GM18499 (cell line): ENCODE measurements around the gene ASPN.

Source experiments
- ATAC-seq: cut with Tn5 transposase; IDR thresholded peaks from one replicate; pipeline ENCODE4 v1.9.1; 2021; ENCODE audit warnings: moderate number of reproducible peaks; ENCODE audit not compliant: insufficient read depth, unreplicated experiment

Gene ASPN

DNA sequence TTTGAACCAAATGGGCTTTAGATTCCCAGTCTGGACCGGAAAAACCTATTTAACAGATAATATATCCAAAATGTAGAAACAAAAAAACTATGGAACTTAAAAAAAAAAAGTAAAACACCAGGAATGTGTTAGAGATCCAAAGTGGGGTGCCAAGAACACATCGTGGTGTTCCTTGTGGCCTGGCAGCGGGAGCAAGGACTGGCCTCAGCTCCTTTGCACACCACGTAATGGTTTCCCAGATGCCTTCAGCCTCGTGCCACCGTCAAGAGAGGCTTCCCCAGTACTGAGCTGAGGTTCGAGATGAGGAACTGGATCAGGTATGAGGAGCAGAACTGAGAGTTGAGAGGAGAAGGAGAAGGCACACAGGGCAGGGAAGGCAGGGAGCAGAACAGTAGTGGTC is 3.5 kb downstream of the ASPN start:
- ATAC-seq, result no peak

DNA sequence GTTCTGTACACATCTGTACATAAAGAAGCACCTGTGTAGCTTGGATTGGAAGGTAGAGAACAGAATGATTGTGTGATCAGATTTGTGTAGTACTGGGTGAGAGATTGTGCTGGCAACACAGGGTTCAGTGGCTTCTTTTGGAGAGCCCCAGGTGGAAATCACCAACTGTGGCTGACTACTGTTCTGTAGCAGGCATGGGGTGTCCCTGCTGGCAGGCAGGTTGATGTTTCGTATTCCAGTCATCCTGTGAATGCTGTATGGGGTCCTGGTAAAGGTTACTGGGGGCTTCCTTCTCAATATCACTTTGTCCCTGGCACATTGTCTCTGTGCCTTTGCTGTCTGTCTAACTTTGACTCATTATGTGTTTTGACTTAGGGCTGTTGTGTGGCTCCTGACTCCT is 5.3 kb downstream of the ASPN start:
- ATAC-seq, result no peak

DNA sequence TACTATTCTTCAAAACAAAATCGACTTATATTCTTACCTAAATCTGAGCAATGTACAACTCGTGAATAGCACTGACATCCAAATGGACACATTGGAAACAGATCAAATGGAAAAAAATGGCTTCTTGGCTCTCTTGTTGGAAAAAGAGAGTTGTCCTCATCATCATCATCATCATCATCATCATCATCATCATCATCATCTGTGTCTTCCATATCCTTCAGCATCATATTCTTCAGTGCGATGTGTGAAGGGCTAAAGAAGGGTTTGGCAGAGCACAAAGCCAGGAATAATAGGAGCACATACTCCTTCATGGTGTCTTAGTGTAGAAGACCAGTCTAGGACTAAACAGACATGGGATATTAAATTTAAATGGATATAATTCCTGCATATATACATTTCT is 7.7 kb downstream of the ASPN start:
- ATAC-seq, result no peak

DNA sequence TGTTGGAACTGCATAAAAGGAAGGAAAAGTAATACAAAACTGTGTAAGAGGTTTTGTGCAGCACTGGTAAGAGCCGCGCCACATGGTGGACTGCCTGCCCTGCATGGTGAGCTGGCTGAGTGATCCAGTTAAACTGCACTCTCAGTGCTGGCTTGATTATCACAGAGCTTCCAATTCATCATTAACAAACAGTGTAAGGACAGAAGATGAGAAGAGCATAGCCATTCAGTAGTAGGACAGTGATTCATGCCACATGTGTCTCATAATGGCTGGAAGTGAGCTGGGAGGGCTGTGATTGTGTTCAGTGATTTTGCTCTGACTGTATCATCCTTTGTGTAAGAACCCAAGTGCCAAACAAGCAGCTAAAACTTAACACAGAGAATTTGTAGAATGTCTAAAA is 14.1 kb downstream of the ASPN start:
- no peak for ATAC-seq

DNA sequence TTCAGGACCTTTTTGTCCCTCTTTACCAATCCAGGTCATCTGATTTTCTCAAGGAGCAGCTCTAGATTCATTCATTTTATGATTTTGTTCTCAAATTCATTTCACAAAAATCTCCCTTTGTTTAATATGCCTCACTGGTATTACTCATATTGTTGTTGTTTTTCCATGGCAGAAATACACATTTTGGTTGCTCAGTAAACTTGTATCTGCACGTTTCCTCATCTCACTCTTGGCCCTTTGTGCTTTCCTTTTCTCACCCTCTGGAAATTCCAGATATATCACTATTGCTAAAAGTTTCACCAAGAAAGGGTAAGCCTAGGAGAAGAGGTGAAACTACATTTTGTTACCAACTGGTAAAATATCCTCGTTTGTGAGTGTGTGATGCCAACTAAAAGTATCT is 14.8 kb downstream of the ASPN start:
- no peak for ATAC-seq

DNA sequence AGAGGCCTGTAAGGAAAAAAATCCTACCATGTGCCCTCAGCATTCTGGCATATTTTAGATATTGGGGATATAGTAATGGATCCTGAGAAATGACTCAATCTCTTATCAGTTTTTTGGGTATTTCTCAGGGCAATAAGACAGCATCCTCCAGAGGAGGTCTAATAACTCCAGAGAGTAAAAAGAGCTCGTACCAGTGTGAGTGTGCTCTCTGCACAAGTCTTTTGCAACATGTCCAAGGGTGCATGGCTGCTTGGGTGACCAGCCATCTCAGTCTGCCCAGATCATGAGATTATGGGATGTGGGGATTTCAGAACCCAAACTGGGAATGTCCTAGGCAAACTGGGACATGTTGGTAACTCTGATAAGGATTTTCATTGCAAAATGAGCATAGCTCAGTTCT is 15.3 kb downstream of the ASPN start:
- no peak for ATAC-seq

DNA sequence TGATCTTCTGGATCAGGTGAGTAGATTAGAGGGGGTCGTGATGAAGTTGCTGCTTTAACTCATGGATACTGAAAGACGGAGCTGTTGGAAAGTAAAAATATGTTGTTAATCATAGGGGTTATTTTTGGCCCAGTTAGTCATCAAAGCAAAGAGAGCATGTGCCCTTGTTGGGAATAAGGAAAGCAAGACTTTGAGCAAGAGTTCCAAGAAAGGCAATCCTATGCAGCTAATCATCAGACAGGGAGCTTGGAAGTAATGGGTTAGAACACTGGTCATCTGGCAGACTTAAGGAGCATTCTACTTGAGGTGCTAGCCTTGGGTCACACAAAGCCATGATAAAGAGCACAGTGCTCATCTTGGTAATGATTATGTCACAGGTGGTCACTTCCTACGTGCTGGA is 18.3 kb downstream of the ASPN start:
- ATAC-seq, result no peak

DNA sequence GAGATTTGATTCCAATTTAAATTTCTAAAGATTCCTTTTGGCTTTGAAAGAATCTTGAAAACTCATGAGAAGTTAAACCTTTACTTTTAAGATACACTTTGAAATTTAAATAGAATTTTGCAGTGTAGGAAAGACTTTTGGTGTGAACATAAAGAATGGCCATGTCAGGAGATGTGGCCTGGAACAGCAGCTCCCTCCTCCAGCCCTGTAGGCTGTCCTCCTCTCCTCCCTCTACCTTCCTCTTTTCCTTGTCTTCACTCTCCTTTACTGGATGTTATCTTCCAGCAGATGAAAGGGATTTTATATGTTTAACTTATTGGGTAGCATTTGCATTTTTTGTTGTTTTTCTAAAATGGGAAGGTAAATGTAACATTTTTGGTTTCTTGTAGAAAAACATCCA is 18.9 kb downstream of the ASPN start:
- ATAC-seq, result no peak

DNA sequence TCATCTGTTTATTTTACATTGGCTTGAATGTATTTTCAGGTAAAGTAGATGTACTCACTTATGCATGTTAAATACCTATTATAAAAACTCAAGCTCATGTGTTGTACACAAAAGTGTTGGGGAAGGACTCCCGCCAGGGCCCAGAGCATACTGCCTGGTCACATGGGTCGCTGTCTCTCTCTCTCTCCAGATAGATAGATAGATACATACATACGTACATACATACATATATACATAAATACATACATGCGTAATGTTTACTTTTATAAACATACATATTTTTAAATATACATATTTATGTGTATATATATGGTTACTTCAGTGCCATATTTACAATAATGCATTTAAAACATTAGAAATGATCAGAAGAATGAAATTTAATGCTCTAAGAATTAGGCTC is 24.7 kb downstream of the ASPN start:
- ATAC-seq, result no peak

DNA sequence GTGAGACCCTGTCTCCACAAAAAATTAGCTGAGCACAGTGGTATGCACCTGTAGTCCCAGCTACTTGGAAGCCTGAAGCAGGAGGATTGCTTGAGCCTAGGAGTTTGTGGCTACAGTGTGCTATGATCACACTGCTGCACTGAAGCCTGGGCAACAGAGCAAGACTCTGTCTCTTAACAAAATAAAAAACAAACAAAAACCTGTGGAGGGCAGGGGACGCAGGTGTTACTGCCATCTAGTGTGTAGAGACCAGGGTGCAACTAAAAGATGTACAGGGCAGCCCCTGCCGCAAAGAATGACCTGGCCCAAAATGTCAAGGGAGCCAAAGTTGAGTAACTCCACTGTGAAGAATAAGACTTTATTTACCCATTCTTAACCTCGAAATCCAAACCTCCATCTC is 27.1 kb downstream of the ASPN start:
- no peak for ATAC-seq

DNA sequence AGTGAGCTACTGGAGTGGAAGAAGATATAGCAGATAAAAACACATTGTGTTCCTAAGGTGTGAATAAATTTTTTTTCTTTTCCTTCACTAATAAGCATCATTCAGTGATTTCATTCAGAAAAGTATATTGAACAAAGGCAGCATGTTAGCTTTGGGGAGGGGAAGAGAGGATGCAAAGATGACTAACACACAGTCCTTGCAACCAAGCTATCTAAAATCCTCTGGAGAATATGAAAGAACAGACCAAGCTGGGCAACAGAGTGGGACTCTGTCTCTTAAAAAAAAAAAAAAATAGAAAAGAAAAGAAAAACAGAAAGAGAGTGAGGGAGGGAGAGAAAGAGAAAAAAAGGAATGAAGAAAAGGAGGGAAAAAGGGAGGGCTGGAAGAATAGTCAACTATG is 35.8 kb downstream of the ASPN start:
- no peak for ATAC-seq

DNA sequence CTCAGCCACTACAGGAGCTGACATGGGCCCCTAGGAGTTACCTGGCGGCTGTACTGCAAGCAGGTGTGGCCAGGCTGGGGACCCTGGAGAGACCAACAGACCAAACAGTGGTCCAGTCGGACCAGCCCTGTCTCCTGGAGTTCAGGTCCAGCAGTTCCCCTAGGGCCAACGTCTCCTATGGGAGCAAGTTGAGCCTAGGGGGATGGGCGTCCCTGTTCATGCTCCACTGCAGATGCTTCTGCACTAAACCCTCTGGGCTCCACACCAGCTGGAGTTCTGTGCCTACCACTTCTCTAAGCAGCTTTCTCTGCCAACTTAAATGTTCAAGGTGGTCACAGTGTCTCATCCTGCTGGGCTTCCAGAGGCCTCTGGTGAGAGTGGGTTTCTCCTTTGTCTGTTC is 37.5 kb downstream of the ASPN start:
- no peak for ATAC-seq

DNA sequence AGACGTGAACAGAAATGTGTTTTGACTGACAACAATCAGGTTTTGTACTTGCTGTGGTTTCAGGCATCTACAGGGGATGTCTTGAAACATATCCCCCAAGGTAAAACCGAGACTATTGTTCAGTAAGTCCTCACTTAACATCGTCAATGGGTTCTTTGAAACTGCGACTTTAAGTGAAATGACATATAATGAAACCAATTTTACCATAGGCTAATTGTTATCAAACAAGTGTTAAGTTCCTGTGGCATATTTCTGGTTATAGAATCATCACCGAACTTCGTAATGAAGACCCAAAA is 41.6 kb downstream of the ASPN start:
- no peak for ATAC-seq

DNA sequence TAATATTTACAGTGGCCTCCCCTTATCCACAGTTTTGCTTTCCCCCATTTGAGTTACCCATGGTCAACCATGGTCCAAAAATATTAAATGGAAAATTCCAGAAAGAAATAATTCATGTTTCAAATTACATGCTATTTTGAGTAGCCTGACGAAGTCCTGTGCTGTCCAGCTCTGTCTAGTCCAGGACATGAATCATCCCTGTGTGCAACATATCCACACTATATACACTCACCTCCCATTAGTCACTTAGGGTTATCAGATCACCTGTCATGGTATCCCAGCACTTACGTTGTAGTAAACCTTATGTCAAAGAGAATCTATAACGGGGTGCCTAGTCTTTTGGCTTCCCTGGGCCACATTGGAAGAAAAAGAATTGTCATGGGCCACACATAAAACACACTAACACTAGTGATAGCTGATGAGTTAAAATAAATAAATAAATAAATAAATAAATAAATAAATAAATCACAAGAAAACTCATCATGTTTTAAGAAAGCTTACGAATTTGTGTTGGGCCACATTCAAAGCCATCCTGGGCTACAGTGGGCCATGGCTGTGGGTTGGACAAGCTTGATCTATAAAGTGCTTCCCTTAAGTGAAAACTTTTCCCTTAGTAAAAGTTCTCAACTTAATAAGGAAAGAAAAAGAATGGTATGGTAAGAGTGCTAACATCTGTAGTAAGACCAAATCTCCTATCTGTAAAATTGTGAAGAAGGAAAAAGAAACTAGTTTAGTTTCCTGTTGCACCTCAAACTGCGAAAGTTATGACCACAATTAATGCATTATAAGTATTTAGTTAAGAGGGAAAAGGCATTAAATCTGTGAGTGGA is 42.2 kb downstream of the ASPN start:
- no peak for ATAC-seq

DNA sequence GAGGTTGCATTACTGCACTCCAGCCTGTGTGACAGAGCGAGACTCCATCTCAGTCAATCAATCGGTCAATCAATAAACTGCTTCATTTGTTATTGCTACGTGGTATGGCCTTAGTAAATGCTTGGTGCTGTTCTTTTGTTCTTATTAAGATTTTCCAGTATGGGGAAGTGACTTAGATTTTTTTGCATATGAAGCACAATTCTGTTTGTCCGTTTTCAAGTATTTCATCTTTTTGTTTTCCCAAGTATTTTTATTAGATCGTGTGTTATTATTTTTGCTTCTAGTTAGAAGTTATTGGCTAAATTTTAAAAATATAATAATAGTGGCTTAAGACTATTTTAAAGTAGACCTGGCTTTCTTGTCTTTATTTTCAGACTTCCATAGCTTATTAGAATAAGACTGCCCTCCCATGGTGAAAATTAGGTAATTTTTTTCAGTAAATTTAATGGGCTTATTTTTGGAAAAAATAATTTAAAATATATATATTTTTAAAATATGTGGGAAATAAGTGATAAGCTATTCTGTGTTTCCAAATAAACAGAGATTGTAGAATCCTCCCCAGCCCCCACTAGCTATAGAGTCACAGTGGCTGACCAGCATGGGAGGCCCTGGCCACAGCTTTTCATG is 43.3 kb downstream of the ASPN start:
- ATAC-seq, result no peak

DNA sequence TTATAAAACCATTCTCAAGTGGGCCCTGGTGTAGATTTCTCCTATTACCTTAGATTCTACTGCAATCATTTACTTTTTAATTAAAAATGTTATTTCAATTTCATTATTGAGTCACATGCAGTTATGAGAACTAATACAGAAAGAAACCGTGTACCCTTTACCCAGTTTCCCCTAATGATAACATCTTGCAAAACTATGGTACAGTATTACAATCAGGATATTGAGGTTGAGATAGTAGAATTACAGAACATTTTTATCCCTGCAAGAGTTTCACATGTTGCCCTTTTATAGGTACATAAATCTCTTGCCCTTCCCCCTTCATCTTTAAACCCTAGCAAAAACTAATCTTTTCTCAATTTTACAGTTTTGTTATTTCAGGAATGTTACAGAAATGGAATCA is 47.0 kb downstream of the ASPN start:
- no peak for ATAC-seq

DNA sequence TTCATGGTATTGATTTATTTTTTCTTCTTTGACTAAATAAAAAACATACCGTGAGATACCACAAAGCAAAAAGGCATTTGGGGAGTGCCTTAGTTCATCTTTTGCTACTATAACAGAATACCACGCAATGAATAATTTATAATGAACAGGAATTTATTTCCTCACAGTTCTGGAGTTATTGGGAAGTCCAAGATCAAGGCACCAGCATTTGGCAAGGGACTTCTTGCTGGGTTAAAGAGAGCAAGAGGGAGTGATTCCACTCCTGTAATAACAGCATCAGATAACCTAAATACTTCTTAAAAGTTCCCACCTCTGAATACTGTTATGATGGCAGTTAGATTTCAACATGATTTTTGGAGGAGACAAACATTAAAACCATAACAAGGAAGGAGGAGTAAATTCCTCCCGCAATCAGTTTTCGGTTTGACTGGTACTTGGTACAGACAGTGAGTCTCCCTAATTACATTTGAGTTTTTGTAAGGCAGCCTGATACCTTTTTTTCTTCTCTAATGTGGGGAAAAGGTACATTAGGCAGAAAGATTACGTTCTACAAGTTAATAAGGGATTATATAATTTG is 49.2 kb downstream of the ASPN start:
- ATAC-seq, result no peak

DNA sequence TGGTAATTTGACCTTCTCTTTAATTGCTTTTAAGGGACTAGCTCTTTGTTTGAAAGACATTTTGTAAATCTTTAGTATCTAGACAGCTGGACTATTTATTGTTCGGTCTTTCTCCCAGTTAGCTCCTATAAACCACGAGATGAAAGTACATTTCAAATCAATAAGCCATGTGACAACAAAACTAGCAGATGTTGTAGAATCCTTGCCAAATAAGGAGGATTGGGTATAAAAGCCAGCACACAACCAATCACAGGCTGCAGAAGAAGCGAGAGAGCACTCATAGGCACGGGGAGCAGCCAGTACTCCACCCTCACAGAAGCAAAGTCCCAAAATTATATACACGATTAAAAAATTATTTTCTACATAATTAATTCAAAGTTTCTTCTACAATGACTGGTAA is 50.0 kb downstream of the ASPN start:
- no peak for ATAC-seq

DNA sequence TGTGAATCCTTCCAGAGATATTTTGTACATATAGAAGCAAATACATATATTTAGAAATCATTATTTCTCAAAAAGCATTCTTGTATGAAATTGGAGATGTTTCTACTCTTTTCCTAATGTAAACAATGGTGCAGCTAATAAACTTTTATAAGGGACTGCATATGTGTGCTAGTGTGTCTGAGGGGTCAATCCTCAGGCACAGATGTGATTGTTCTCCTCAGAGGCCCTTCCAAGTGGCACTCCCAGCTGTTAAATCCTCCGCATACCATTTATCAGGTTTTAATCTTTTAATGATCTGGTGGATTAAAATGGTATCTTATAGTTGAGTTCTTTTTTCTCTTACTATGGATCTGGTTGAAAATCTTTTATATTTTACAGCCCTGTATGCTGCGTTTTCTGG is 52.5 kb downstream of the ASPN start:
- no peak for ATAC-seq

DNA sequence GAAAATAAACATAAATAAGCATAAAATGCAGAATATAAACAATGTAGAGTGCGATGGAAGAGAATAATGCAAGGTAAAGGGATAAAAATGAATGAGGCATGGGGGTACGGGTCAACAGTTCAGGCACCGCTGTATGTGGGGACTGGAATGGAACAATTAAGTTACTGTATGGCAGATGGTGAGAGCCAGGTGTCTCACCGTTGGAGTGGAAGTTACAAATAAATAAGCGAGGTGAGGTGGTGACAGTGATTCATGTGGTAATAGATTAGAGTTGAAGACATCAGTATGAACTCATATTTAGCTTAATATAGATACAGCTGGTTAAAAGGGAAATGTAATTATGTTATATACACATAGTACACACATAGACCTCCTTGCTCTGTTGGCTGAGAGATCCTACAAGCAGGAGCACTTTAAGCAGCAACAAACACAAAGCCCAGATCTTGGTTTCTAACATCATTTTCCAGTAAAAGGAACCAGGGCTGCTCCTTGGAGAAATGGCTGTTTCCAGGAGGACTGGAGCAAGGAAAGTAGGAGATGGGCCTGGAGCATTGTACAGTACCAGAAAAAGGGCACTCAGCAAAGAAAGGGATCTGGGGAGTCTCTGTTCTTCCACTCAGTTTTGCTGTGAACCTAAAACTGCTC is 55.7 kb downstream of the ASPN start:
- no peak for ATAC-seq

DNA sequence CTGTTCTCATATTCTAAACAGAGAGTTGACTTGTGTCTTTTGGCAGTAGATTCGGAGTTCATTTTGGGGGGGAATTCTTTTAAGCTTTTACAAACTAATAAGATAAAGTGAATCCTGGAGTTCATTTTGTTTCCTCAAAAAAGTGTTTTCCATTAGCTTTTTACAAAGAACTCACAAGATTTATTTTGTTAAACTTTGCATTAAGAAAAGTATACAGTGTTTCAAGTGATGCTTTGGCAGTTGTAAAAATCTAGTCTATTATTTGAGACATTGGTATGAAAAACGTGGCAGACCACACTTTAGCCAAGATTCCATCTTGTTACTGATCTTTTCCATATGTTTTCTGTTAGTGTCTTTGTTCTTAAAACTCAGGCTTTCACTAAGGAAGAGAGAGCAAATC is 56.8 kb downstream of the ASPN start:
- ATAC-seq, result no peak

DNA sequence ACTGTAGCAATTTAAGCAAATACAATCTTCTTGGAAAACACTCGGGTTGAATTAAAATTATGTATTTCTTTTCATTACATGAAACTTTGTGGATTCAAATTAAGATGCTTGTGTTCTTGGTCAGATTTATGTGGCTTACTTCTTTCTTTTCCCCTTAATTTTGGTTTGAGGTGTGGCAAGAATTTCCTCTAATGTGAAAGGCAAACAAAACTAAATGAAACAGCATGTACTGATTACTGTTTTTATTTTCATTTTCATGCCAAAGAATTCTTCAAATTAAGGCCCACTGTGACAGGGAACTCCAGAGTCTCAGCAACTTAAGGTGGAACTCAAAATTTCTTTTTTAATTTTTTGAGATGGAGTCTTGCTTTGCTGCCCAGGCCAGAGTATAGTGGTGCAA is 58.0 kb downstream of the ASPN start, which contains the start of gene OMD:
Gene OMD (minus strand): TSS at position 132 of the 400 bp plus-strand sequence. CDS start 6,913 bp downstream, outside the sequence.
- no peak for ATAC-seq
